GM18873 (cell line): ENCODE measurements around the gene WWOX.

Experiments
- ATAC-seq: cut with Tn5 transposase; IDR thresholded peaks from one replicate; pipeline ENCODE4 v1.9.1; 2021; ENCODE audit warnings: mild to moderate bottlenecking, moderate library complexity, moderate number of reproducible peaks; ENCODE audit not compliant: unreplicated experiment, low FRiP score

WWOX gene

DNA sequence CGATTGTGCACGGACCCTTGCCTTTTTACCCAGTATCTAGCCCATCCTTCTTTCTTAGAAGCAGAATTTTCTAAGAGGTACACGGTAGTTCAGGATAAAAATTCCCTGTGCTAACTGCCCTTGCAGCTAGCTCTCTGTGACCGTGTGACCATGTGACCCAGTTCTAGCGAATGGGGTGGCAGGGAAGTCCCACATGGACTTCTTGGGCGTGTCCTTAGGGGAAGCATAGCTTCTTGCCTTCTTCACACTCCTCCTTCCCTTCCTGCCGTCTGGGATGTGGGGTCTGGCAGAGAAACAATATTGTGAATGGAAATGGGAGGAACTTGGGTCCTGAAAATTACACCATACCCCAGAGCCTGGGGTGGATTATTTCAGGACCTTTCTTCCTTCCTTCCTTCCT lies 830.4 kb downstream of the WWOX start:
- no peak for ATAC-seq

DNA sequence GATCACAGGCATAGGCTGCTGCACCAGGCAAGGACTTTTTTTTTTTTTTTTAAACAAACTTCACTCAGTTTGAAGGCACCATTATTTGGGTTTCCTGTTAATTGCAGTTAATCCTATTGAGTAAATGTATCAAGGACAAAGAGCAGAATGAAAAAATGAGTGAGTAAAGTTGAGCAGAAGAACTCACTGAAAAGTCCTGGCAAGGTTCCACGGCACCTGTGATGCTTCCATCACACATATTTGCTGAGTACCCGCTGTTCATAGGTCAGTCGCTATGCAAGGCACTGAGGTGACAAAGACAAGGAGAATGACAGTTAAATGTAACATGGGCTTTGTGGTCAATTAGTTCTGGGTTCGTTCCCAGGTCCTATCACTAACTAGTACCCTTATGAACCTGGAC lies 831.1 kb downstream of the WWOX start:
- ATAC-seq: no peak

DNA sequence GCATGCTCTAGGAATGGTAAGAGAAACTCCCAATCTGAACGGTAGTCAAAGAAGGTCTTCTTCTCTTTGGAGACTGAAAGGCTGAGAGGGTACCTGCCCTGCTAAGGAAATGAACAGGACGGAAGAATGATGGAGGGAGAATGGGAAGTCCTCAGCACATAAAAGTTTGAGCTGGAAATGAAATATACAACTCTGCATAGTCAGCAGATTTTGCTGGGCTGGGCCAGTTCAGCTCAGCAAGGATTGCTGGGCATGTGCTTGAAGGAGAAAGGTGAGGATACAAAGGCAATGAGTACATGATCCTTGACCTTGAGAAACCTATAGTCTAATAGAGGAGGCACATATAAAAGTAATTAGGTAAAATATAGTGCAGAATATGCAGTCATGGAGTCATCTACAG lies 831.8 kb downstream of the WWOX start:
- ATAC-seq: no peak

DNA sequence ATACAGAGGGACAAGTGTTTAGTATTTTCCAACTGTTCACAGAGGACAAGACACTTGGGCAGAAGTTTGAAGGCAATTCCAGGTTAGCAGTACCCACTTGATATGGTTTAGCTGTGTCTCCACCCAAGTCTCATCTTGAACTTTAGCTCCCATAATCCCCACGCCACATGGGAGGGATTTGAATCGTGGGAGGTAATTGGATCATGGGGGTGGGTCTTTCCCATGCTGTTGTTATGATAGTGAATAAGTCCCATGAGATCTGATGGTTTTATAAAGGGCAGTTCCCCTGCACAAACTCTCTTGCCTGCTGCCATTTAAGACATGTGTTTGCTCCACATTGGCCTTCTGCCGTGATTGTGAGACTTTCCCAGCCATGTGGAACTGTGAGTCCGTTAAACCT lies 832.2 kb downstream of the WWOX start:
- no peak for ATAC-seq

DNA sequence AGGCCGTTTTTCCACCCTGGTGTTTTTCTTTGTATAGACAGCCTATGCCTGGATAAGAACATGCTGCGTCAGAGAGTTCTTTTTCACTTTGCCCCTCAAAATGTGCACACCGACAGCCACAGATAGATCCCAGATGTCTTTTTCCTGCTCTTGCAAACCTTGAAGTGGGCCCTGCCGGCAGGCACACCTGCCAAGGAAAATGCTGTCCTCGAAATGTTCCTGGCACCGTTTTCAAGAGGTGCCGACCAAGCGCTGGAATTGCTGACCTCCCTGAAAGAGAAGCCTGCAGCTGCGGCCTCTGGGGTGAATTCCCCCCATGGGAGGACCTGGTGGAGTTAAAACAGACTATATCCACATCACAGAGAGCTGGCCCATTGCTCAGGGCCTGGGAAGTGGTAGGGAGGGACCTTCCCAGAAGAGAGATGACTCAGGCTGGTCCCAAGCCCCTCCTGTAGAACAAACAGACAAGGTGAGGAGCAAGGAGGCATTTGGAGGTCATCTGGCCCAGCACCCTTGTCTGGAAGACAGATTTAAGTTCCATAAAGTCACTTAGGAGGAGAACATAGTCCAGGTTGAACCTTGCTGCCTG lies 833.0 kb downstream of the WWOX start:
- ATAC-seq: no peak

DNA sequence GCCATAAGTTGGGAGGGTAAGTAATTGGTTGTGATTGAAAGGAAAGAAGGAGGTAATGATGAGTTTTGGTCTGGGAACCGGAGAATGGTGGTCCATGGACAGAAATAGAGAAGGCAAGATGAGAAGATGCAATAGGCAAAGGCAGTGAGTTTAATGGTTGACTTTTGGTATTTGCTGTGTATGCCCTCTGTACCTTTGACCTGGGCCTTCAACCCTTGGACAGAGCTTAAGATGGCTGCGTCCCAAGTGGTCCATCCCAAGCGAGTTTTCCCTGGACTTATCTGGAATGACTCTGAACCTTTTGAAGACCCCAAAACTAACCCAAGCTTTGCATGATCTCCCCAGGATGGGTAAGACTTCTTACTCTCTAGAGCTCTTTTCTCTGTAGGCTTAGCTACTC lies 836.6 kb downstream of the WWOX start:
- no peak for ATAC-seq

DNA sequence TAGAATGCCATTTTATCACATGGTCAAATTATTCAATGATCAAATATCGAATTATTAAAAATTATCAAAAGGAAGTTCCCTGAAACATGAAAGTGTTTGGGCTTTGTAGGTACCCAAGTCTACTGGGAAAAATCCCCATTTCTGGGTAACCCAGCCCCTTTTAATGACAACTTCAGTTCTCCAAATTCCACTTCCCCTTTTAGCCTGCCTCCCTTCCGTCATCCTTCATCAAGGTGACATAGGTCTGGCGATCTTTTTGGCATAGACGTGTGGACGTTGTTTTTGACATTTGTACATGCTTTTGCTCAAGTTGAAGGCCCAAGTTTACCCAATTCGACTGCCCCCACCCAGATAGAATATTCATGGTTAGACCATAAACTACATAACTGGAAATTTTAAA lies 840.1 kb downstream of the WWOX start:
- ATAC-seq: no peak

DNA sequence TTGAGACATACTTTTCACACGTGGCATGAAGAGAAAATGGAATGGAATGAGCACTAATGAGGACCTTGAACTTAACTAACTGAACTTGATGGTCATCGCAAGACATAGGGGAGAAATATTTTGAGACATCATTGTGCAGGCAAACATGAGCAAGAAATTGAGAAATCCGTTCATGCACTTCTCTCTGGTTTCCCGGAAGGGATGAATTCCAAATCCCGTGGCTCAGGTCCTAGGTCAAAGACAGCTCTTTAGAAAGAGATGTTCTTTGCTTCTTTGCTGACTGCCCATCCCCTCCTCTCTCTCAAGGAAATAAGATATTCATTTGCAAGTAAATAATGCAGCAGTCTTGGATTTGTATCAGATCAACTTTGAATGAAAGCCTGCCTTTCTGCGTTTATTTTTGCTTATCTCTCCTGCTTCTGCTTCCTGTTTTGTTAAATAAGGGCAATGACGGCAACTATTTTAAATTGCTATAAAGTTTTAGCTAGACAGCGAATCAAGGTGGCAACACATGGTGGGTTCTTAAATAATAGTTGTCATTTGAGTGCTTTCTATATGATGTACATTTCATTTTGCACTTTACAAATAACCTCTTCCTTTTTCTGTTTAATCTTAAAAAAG lies 843.3 kb downstream of the WWOX start:
- ATAC-seq: no peak

DNA sequence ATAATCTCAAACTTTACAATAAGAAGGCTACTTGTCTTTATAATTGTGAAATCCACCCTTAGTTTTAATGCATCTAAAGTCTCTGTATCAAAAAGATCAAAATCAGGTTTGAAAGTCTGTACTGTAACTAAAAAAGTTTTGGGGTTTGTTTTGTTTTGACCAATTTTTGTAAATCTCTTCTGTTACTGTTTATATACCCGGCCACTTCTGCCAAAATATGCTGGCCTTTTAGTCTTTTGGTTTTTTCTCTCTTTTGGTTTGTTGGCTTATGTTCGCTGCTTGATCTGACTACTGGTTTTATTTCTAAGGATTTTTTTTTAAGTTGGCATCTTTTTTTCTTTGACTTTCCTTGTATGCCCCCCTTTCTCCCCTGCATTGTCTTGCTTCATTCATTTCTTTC lies 845.9 kb downstream of the WWOX start:
- ATAC-seq: no peak

DNA sequence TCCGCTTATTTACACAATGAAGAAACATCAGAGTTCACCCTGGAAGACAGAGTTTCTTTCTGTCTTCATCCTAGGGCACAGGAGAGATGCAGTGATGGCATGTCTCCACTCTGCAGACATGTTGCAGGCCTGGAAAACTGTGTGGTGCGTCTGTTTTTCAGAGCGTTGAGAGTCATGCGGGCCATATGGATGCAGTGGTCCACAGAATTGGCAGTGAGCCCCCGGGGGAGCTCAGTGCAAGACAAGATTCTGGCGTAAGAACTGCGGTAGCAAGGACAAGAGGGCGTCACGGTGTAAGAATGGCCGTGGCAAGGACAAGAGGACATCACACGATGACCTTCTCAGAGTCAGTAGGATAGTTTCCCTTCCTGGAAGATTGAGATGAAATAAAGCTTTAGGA lies 847.1 kb downstream of the WWOX start:
- no peak for ATAC-seq

DNA sequence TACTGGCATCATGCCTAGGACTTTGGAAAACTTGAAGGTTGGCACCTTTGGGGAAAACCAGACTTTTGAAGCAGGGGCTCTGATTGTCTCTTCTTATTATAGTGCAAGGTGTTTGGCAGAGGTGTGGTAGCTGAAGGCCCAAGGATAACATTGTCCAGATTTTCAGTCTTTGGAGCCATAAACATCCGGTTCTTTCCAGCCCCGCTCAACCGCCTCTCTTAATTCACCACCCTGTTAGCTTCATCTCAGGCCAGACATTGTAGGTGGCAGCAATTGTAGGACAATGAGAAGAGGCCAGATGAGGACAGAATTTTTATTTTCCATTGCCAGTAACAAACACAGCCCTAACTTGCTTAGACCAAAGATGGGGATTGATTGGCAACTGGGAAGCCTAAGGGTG lies 851.3 kb downstream of the WWOX start:
- no peak for ATAC-seq

DNA sequence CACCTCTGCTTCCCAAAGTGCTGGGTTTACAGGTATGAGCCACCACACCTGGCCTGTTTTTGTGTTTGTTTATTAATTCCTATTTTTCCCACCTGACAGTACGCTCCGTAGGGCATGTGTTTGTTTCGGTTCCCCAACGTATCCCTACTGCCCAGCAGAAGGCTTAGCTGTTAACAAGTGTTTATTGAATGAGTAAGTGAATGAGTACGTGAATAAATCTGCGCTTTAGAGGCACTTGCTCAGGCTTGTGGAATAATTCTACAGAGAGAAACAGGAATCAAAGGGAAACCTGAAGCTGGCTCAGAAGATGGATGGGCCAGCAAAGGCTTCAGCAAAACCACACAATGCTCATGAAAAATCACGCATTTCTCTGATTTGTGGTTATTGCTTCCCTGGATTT lies 853.2 kb downstream of the WWOX start:
- no peak for ATAC-seq

DNA sequence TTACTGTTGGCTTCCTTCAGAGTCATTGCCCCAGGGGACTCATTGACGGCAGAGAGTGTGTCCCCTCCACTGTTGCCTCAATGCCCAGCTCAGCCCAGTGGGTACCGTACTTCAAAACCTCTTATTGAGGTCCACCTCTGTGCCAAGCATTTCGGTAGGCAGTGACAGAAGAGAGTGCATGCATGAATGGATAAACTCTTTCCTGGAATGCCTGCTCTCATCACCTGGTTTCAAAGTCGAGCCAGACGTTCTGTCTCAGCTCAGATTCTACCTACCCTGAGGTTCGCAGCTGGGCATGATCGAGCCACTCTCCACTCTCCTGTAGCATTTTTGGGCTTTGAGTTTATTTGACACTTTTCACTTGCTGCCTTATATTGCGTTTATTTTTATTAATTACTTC lies 854.1 kb downstream of the WWOX start:
- ATAC-seq: no peak

DNA sequence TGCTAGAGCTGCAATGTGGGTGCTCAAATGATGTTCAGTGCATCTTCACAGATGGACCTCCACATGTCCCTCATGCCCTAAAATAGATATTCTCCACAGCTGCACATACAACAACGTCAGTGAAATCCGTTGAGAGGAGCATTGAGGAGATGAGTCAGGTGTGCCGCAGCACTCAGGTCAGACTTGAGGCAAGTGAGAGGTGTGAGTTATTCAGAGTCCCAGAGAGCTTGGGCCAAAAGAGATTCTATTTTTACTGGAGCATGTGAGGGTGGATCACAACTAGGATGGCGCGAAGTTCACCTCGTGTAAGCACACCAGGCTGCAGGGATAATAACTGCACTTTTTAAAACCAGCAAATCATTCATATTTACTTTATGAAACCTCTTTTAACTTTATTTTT lies 855.8 kb downstream of the WWOX start:
- ATAC-seq: no peak

DNA sequence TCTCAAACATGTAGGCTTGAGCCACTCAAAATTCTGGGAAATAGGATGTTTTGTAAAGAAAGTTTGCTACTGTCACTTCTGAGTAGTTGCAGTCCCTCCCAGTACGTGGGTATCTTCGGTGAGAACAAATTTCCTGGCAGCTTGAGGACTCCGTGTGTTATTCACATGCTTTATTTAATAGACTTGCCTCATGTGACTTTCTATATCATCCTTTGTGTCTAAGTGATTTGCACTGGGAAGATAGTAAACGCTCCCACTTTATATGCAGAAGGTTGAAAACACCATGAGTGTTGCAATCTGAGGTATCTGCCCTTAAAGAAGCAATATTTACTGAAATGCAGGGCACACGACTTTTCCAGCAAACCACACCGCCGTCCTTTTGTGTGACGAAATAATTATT lies 857.4 kb downstream of the WWOX start:
- ATAC-seq: no peak

DNA sequence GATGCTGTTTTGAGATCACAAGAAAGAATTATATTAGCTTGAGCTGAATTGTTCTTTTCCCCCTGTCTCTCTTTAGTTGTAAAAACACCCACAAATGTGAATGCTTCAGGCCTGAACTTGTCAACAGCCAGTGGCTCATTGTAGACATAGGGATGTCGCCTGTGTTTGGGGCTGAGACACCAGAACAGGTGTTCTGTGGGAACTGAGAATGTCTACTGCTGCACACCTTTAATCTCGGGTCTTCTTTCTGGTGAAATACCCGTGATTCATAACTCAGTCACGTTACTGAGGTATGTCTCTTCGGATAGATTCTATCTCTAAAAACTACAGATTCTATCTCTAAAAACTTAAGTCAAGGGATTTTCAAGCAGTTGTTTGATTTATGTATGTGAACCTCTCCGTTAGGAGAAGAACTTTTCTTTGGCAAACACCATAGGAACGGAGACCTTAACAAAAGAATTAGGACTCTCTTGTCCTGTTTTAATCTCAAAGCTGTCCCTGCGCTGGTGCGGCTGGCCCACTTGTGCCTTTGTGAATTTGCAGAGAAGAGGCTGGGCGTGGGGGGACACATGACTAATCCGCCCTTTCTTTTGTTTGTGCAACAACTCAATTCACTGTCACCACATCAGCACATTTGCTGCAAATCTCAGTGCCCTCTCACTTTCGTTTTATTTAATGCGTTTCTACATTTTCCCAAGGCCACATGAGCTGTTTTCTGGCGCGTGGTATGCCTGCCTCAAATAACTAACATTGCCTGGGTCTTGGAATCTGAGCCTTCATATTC lies 858.1 kb downstream of the WWOX start:
- no peak for ATAC-seq

DNA sequence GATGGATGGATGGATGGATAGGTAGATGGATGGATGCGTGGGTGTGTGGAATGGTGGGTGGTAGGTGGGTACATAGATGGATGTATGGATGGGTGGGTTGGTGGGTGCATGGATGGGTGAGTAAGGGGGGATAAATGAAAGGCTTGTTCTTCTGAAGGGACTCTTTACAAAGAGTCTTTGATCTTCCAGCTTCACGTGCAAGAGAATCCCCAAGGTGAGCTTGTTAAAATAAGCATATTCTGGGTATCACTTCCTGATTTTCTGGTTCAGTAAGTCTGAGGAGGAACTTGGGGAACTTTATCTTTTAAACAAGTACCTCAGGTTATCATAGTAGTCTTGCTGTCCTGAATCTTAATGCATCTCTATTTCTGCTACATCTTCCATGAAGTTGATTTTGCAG lies 862.0 kb downstream of the WWOX start:
- no peak for ATAC-seq

DNA sequence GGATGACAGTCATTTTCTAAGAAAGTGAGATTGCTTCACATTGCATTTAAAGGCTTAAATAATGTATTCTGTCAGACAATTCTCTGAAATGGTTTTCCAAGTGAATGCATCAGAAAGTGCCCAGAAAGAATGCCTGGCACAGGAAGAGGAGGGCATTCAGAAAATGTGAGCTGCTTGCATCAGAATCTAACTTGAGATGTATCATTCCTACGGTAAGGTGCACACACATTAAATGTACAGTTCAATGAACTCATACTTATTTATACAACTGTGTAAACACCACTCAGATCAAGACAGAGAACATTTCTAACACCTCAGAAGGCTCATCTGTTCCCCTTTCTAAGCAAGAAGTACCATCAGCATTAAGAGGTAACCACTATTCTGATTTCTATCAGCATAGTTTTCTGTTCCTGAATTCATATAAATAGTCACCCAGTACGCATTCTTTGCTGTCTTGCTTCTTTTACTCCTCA lies 863.0 kb downstream of the WWOX start:
- no peak for ATAC-seq

DNA sequence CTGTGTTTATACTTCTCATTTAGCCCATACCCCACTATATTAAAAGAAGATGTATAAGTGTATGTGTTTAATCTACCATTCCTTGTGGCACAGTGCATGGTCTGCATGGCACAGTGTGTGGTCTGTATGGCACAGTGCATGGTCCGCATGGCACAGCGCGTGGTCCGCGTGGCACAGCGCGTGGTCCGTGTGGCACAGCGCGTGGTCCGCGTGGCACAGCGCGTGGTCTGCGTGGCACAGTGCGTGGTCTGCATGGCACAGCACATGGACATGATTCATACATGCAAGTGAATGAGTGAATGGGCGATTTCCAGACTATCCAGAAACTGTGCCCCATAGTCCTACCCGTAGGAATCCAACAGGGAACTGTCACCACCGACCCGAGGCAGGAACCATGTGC lies 868.5 kb downstream of the WWOX start:
- no peak for ATAC-seq

DNA sequence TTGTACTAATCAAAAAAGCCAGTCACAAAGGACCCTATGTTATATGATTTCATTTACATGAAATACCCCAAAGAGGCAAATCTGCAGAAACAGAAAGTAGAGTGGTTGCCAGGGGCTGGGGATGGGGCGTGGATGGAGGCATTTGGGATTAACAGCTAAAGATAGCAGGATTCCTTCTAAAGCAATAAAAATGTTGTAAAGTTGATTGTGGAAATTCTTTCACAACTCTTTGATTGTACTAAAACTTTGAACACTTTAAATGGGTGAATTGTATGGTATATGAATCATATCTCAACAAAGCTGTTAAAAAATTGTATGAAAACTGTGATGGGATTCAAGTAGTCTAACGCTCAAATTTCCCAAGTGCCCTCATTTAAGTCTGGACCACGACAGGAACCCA lies 870.3 kb downstream of the WWOX start:
- ATAC-seq: no peak

DNA sequence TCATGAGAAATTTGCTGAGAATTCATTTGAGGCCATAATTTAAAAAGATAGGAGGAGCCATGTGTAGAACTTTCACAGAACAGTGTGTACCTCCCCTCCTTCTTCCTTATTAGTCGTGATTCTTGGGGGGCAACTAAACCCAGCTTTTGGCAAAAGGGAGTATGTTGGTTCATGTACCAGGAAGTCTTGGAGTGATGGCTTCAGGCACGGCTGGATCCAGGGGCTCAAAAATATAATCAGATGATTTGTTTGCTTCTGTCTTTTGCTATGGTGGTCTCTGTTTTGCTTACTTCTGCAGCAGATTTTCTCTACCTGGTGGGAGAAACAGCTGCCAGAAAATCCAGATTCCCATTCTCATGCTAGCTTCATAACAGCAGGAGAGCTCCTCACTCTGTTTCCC lies 871.2 kb downstream of the WWOX start:
- no peak for ATAC-seq

DNA sequence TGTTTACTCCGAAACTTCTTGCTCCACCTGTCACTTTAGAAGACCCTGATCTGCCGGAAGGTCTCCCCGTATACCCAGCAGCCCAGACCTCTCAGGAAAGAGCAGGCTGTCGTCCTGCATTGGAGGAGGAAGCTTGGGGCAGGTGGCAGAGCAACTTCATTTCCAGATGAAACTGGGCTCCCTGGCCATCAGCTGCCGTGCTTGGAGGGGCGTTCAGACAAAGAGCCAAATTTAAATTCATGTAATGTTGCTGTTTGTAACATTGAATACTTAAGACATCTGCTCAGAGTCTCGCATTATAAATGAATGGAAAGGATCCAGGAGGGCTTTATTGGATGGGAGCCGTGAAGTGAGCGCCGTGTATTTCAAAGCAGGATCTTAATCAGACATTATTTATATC lies 872.6 kb downstream of the WWOX start:
- ATAC-seq: no peak
